ENCODE results near the gene FEM1C. TPM values are rescaled to one million over a fixed set of nuclear protein-coding genes. Genes with fewer than 3 reads are reported as not detected.

The FEM1C gene
- total RNA-seq, 2 experiments from 2014 or later: 14.7 to 15.6 TPM

DNA sequence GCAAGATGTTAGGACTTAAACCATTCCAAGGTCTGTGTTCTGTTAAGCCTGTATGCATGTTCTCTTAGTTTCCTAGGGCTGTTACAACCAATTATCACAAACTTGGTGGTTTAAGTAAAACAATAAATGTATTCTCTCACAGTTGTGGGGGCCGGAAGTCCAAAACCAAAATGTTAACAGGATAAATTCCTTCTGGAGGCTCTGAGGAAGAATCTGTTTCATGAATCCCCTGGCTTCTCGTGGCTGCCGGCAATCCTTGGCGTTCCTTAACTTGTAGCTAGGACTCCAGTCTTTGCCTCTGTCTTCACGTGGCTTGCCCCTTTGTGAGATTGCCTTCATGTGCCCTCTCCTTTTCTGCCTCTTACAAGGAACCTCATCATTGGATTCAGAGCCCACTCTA is 30.4 kb downstream of the FEM1C start:
- Mint-ChIP-seq H3K4me1 (no peaks in the 10 kb centered on the region), H3K27me3 (no peaks in the 10 kb centered on the region), H3K9me3 (peaks cover 5% of the 10 kb centered on the region), H3K27ac (no peak overlapping the region), H3K36me3 (peaks cover 20% of the 10 kb centered on the region), H3K4me3 (no peak overlapping the region)
- DNase-seq: no peak

DNA sequence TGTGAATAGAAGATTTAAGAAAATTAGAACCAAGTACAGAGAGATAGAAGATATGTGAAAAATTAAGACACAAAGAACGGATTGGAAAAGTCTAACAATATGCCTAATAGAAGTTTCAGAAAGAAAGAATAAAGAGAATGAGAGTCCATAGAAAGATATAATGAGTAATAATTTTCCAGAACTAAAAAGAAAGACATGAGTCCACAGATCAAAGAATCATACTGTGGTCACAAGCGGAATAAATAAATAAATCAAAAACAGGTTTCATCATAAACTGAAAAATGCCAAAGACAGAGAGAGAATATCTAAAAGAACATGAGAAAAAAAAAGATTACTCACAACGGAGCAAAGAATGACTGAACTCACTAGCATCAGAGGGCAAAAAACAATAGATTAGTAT is 32.9 kb downstream of the FEM1C start:
- Mint-ChIP-seq H3K4me3 (no peak overlapping the region), H3K27ac (no peak overlapping the region), H3K9me3 (peaks cover 5% of the 10 kb centered on the region), H3K36me3 (peaks cover 11% of the 10 kb centered on the region), H3K4me1 (no peaks in the 10 kb centered on the region), H3K27me3 (no peaks in the 10 kb centered on the region)
- DNase-seq: no peak

DNA sequence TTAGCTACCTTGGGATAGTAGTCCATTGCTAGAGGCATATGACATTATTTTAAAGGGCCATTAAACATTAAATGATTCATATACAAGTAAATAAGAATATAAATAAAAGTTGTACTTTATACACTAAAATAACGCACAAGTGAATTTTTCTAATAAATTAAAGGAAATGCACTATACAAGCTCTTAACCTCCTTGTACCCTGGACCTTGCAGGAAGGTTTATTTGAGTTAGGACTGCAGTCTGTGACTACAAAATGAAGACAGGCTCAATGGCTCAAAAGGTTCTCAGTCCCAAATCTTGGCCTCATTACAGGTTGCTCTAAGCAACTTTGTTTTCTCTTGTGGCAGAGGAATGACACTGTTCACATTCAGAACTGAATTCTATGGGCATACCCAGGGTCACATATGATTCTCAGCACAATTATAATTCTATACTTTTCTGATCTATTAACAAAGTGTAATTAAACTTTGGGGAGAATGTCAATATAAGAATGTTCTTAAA is 34.4 kb downstream of the FEM1C start:
- Mint-ChIP-seq H3K27me3 (peaks cover 4% of the 10 kb centered on the region), H3K4me1 (no peaks in the 10 kb centered on the region), H3K4me3 (no peak overlapping the region), H3K9me3 (peaks cover 5% of the 10 kb centered on the region), H3K36me3 (peaks cover 9% of the 10 kb centered on the region), H3K27ac (no peak overlapping the region)
- DNase-seq: no peak

DNA sequence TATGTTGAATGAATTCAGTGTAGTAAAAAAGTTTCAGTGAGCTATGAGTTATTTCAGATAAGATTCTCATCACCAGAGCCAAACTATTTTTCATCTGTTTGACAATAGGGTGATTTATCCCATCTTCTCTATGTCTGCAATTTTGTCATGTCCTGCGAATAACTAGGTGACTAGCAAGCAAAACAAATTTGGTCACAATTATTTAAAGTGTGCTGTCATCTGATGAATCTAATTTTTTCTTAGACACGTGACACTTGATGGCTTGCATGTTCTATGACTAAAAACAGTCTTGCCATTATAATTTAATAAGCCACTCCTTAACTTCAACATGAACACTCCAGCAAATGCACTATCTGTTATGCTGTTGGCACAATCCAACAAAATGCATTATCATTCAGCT is 35.0 kb downstream of the FEM1C start:
- no peak overlapping the region for H3K4me3 Mint-ChIP-seq
- H3K9me3 Mint-ChIP-seq: peaks cover 5% of the 10 kb centered on the region
- H3K27me3 Mint-ChIP-seq: peaks cover 4% of the 10 kb centered on the region
- no peak for DNase-seq
- H3K36me3 Mint-ChIP-seq: peaks cover 9% of the 10 kb centered on the region
- H3K4me1 Mint-ChIP-seq: no peaks in the 10 kb centered on the region
- no peak overlapping the region for H3K27ac Mint-ChIP-seq

DNA sequence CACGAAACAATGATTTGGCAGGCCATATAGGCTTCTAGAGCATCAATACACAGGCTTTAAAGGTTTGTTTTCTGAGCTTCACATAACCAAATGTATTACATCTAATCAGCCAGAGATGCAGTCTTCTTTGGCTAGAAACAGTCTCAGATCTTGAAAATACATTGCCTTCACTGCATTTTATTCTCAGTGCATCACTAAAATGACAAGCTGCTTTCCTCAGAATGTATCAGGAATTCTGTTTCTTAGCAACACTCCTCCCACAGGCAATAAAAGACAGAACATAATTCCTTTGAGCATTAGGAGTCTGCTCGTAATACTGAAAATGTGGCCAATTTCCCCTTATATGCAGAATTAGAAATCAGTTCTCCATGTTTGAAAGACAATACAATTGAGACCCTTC is 36.9 kb downstream of the FEM1C start:
- Mint-ChIP-seq H3K9me3 (peaks cover 4% of the 10 kb centered on the region), H3K27me3 (peaks cover 13% of the 10 kb centered on the region), H3K27ac (no peak overlapping the region), H3K4me1 (no peaks in the 10 kb centered on the region), H3K4me3 (no peak overlapping the region), H3K36me3 (peaks cover 2% of the 10 kb centered on the region)
- DNase-seq: no peak

DNA sequence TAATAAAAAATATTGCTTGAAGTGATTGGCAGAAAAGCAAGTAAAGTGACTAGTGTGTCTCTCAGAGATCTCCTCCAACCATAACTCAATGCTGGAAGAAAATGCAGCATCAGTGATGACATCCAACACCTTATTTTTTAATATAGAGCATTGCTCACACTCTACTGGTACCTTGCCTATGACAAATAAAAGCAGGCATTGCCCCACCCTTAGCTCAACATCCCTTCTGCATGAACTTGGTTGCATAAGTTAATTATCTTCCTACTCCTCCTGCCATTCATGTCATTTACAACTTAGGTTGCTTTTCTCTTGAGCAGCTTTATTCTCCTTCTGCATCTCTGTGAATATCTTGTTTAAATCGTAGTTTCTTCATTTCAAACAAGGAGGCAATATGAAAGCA is 41.2 kb downstream of the FEM1C start:
- no peak for DNase-seq
- H3K36me3 Mint-ChIP-seq: no peaks in the 10 kb centered on the region
- H3K27me3 Mint-ChIP-seq: peaks cover 22% of the 10 kb centered on the region
- H3K4me3 Mint-ChIP-seq: no peak overlapping the region
- no peak overlapping the region for H3K27ac Mint-ChIP-seq
- no peaks in the 10 kb centered on the region for H3K4me1 Mint-ChIP-seq
- peaks cover 5% of the 10 kb centered on the region for H3K9me3 Mint-ChIP-seq

DNA sequence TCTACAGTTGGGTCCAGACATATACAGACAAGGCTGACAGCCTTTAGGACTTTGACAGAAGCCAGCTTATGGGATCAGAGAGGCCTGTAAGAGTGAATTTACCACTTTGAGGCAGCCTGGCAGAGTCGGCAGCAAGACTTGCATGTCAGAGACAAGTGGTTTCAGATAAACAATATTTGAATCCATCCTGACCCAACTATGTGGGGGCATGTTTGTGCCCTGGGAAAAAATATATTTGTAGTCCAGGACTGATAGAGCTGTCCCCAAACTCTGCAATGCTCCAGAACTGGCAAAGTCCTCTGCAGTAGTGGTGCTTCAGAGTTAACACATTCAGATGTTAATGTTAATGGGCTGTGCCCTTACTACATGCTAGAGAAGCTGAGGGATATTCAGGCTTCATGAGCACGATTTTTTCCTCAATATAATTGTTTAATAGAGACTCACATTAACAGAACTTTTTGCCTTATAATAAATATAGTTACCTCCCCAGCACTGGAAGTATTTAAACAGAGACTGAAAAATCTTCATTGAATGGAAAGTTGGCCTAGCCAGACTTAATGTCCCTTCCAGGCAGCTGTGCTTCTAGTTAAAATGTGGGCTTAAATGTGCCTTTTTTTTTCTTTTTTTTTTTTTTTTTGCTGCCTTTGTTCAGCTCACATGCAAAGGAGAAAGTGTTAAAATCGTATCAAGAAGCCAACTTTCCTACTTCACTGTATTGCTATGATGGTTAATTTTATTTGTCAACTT is 42.9 kb downstream of the FEM1C start:
- no peaks in the 10 kb centered on the region for H3K4me1 Mint-ChIP-seq
- peaks cover 30% of the 10 kb centered on the region for H3K27me3 Mint-ChIP-seq
- H3K27ac Mint-ChIP-seq: no peak overlapping the region
- H3K36me3 Mint-ChIP-seq: no peaks in the 10 kb centered on the region
- H3K4me3 Mint-ChIP-seq: no peak overlapping the region
- H3K9me3 Mint-ChIP-seq: peaks cover 5% of the 10 kb centered on the region
- DNase-seq: no peak

DNA sequence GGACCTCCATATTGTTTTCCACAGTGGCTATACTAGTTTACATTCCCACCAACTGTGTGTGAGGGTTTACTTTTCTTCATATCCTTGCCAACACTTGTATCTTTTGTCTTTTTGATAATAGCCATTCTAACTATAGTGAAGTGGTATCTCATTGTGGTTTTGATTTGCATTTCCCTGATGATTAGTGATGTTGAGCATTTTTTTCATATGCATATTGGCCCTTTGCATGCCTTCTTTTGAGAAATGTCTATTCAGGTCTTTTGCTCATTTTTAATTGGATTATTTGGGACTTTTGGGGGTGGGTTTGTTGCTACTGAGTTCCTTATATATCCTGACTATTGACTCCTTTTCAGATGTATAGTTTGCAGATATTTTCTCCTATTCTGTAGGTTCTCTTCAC is 44.4 kb downstream of the FEM1C start:
- DNase-seq: no peak
- Mint-ChIP-seq H3K4me1 (no peaks in the 10 kb centered on the region), H3K4me3 (no peak overlapping the region), H3K27ac (no peak overlapping the region), H3K27me3 (peaks cover 37% of the 10 kb centered on the region), H3K9me3 (peaks cover 5% of the 10 kb centered on the region), H3K36me3 (no peaks in the 10 kb centered on the region)

DNA sequence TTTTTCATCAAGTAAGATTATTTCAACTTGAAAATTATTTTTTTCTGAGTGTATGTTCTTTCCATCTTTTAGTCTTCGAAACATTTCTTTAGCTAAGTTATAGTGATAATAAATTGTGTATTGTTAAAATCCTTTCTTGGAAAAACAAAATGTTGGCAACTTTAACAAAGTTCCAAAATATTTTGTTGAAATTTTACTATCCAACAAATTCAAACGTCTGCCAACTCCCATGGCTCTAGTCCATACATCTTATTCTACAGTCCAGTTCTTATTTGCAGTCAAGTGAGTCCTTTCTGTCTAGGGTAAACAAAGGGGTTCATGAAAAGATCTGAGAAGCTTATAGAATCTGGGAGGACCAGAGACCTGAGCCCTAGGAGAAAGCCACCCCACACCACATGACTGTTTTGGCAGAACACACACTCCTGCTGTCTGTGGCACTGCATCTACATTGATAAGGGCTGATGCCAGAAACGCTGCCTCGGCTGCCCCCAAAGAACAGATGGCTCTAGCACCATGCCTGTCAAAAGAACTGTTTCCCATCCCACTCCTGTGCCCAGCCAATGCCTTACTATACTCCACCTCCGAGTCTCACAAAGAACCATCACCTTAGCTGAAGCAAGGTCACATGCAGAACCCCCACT is 47.5 kb downstream of the FEM1C start:
- Mint-ChIP-seq H3K4me3 (no peak overlapping the region), H3K27ac (no peak overlapping the region), H3K27me3 (peaks cover 55% of the 10 kb centered on the region), H3K9me3 (peaks cover 3% of the 10 kb centered on the region), H3K36me3 (no peaks in the 10 kb centered on the region), H3K4me1 (no peaks in the 10 kb centered on the region)
- no peak for DNase-seq

DNA sequence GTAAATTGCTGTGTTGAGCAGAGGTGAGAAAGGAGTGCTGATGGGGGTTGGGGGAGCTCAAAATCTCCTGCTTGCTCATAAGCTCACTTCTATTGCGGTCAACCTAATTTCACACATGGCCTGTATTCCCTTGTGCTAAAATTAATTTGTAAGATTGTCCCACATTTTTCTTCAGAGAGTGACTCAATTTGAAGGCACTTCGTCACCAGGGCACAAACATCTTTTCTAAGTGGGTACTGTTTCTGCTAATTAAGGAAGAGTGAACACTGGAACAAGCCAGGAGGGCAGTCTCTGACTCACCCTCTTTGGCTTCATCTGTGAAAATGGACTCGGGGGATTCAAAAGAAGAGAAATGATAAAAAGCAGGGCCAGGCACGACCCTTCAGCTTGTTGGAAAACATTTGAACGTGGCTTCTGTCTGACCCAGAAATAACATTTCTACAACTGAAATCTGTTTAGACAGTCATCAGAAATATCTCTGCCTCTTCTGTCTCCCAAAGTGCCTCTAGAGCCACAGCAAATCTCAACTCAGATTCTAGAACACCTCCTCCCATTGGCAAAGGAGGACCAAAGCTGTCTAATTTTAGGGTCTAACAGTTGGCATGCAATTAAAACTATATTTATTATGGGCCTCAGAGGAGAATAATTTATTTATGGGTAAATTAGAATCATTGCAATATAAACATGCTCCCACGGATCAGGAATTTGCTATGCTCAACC is 49.8 kb downstream of the FEM1C start:
- Mint-ChIP-seq H3K4me3 (no peak overlapping the region), H3K36me3 (no peaks in the 10 kb centered on the region), H3K4me1 (peaks cover 4% of the 10 kb centered on the region), H3K27ac (no peak overlapping the region), H3K27me3 (peaks cover 50% of the 10 kb centered on the region), H3K9me3 (peaks cover 2% of the 10 kb centered on the region)
- DNase-seq: no peak

DNA sequence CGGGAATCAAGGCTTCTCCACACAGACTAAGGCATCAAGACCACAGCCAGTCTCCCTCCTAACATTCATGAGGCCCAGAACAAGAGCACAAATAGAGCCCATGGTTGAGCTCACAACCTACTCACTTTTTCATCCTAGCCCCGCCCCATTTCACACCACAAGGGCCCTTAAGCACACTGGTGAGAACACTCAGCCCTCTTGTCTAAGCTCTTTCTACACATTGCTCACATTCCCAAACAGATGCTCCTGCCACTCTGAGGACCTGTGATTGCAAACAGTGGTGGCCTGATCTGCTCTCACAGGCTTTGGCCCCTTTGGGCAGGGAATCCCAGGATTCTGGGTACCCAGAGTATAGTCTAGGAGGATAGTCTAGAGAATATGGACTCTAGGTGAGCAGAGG is 54.0 kb downstream of the FEM1C start:
- no peak for DNase-seq
- Mint-ChIP-seq H3K27ac (no peak overlapping the region), H3K4me1 (peaks cover 25% of the 10 kb centered on the region), H3K9me3 (no peaks in the 10 kb centered on the region), H3K4me3 (no peak overlapping the region), H3K36me3 (no peaks in the 10 kb centered on the region), H3K27me3 (peaks cover 45% of the 10 kb centered on the region)

DNA sequence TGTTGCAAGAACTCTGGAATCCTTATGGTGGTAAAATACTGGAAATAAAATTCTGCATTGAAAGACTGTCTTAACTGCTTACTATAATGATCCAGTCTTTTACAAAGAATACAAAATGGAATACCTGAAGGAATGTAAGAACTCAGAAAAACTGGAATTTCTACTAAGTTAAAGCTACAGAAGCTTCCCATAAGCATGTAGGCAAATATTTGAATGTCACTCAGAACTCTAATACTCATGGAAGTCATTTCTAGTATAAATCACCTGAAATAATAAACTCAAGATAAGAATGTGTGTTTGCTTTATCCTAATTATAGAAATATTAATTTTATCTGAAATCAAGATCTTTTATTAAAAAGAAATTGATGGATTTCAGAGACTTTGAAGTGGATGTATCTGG is 54.8 kb downstream of the FEM1C start:
- peaks cover 25% of the 10 kb centered on the region for H3K4me1 Mint-ChIP-seq
- peaks cover 38% of the 10 kb centered on the region for H3K27me3 Mint-ChIP-seq
- DNase-seq: no peak
- no peak overlapping the region for H3K27ac Mint-ChIP-seq
- H3K9me3 Mint-ChIP-seq: no peaks in the 10 kb centered on the region
- H3K4me3 Mint-ChIP-seq: no peak overlapping the region
- no peaks in the 10 kb centered on the region for H3K36me3 Mint-ChIP-seq

DNA sequence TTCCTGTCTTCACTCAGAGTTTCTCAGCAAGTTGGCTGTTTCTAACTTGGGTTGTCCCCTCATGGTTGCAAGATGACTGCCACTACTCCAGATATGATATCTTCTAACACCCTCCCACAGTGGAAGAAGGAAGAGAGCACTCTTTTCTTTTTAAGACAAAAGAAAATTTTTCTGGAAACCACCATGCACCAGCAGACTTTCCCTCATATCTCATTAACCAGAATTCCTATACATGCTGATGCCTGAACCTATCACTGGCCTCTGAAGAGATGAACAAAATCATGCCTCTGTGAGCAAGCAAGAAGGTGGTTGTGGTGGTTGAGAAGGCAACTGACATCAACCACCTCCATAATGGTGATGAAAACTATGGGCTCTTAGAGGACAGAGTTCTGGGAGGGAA is 56.8 kb downstream of the FEM1C start:
- Mint-ChIP-seq H3K4me3 (no peak overlapping the region), H3K36me3 (no peaks in the 10 kb centered on the region), H3K27me3 (peaks cover 20% of the 10 kb centered on the region), H3K27ac (peak overlapping the region; percentile 32), H3K9me3 (no peaks in the 10 kb centered on the region), H3K4me1 (peaks cover 31% of the 10 kb centered on the region)
- peak; percentile 7 for DNase-seq

DNA sequence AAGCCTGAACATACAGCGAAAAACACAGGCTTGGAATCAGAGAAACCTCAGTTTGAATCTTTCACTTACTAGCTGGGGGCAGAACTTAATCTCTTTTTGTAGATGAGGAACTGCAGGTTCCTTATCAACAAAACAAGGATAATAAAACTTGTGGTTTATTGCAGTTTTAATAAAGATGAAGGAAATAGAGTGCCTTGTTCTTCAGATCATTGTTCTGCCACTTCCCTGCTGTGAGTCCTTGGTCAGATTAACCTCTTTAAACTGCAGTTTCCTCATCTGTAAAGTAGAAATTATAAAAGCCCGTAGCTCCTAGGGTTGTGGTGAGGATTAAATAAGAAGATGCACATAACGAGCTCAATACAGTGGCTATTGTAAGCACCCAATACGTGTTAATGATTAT is 57.4 kb downstream of the FEM1C start:
- H3K27ac Mint-ChIP-seq: no peak overlapping the region
- no peak for DNase-seq
- H3K4me1 Mint-ChIP-seq: peaks cover 31% of the 10 kb centered on the region
- peaks cover 15% of the 10 kb centered on the region for H3K27me3 Mint-ChIP-seq
- H3K4me3 Mint-ChIP-seq: no peak overlapping the region
- H3K36me3 Mint-ChIP-seq: no peaks in the 10 kb centered on the region
- H3K9me3 Mint-ChIP-seq: no peaks in the 10 kb centered on the region

DNA sequence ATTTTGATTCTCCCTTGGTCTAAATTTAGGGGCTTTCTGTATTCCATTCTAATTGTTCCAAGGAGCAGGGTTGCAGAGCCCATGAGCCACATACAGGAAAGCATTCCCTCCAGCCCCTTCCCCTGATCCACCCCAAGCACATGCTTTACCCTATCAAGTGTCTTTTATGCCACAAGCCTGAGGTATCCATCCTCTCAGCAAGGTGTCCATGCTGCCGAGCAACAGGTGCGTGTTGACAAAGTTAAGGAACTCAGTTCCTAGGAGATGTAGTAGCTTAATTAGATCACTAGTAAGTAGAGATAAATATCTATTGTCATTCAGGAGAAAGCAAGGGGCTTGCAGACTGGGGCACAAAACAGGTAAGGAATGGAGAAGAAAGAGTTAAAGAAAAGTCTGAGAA is 57.8 kb downstream of the FEM1C start:
- peaks cover 31% of the 10 kb centered on the region for H3K4me1 Mint-ChIP-seq
- H3K27ac Mint-ChIP-seq: no peak overlapping the region
- no peak for DNase-seq
- no peak overlapping the region for H3K4me3 Mint-ChIP-seq
- no peaks in the 10 kb centered on the region for H3K9me3 Mint-ChIP-seq
- H3K27me3 Mint-ChIP-seq: peaks cover 16% of the 10 kb centered on the region
- no peaks in the 10 kb centered on the region for H3K36me3 Mint-ChIP-seq

All from activated naive CD8-positive, alpha-beta T cell treated with anti-CD3 and anti-CD28 coated beads for 36 hours (primary cell).